ENCODE measurements around the gene PTPN13. TPM values are rescaled to one million over a fixed set of nuclear protein-coding genes. Genes with fewer than 3 reads are reported as not detected.

PTPN13 gene
- total RNA-seq, 1 experiment from 2014 or later = 12.1 TPM

- Histone ChIP-seq H3K9me2 (replicated peaks; ENCODE audit: low read length) (no peaks in the 10 kb centered on the region), H3F3A (ENCODE audit: low read length, unreplicated experiment) (no peaks in the 10 kb centered on the region), H3K9ac (ENCODE audit: low read length) (no peak overlapping the region), H4K20me1 (ENCODE audit: low read length) (no peaks in the 10 kb centered on the region), H2AFZ (ENCODE audit: low read length) (no peak overlapping the region), H3K27ac (ENCODE audit: low read length) (peak overlapping the region; percentile 60), H3K4me2 (ENCODE audit: low read length) (peak overlapping the region; percentile 72), H3K36me3 (ENCODE audit: low read depth, low read length) (no peaks in the 10 kb centered on the region), H3K9me3 (ENCODE audit: low read length) (no peaks in the 10 kb centered on the region), H3K79me2 (ENCODE audit: low read length) (no peaks in the 10 kb centered on the region), H3K27me3 (ENCODE audit: low read length) (no peaks in the 10 kb centered on the region), H3K4me1 (ENCODE audit: insufficient read depth, low read length) (peaks cover 35% of the 10 kb centered on the region), H3K4me3 (ENCODE audit: low read length) (peak overlapping the region; percentile 25; the same call in 1 of the 2 replicates)
- DNase-seq = peak; percentile 74
- ChIA-PET POLR2A (ENCODE audit: unreplicated experiment) (interaction anchor here (0.7 kb wide), 1 partner anchor 1861 kb away, joined by 3 read pairs; no protein-coding TSS in a partner anchor), CTCF (no interaction called here)
- ATAC-seq = peak; percentile 88
- intact Hi-C loops (cut with micrococcal nuclease) = no loop called here
- TF ChIP-seq EZH2 (IDR thresholded peaks at IDR 0.05; ENCODE audit: low read length, unreplicated experiment) = no peak
- peak; percentile 20; the same call in 1 of the 2 replicates for TF ChIP-seq CTCF (conservative IDR thresholded peaks at IDR 0.05; ENCODE audit: low read depth, low read length)
- no peak for TF ChIP-seq EZH2phosphoT487 (IDR thresholded peaks at IDR 0.05; ENCODE audit: borderline replicate concordance, low read length)
- no TSS peak for BruUV-seq (replicated peaks)
Observed at GRCh38 chr4:86855572-86855971, 261.5 kb downstream of the PTPN13 start.

GRCh38 chr4:86856896-86857295, 262.8 kb downstream of the PTPN13 start:
- H3K4me3 ChIP-seq (ENCODE audit: low read length) = no peak overlapping the region
- H3K4me2 ChIP-seq (ENCODE audit: low read length) = peak overlapping the region; percentile 72
- intact Hi-C loops (cut with micrococcal nuclease) = loop anchor here (2.0 kb wide), 1 partner anchor 38 kb away; no protein-coding TSS in a partner anchor
- TF ChIP-seq EZH2phosphoT487 (IDR thresholded peaks at IDR 0.05; ENCODE audit: borderline replicate concordance, low read length) (no peak), EZH2 (IDR thresholded peaks at IDR 0.05; ENCODE audit: low read length, unreplicated experiment) (no peak), CTCF (conservative IDR thresholded peaks at IDR 0.05; ENCODE audit: low read depth, low read length) (no peak)
- H3K36me3 ChIP-seq (ENCODE audit: low read depth, low read length) = no peaks in the 10 kb centered on the region
- no TSS peak for BruUV-seq (replicated peaks)
- H2AFZ ChIP-seq (ENCODE audit: low read length) = no peak overlapping the region
- H3K79me2 ChIP-seq (ENCODE audit: low read length) = no peaks in the 10 kb centered on the region
- CTCF ChIA-PET = no interaction called here
- H3K27me3 ChIP-seq (ENCODE audit: low read length) = no peaks in the 10 kb centered on the region
- POLR2A ChIA-PET (ENCODE audit: unreplicated experiment) = no interaction called here
- H4K20me1 ChIP-seq (ENCODE audit: low read length) = no peaks in the 10 kb centered on the region
- H3K9me3 ChIP-seq (ENCODE audit: low read length) = no peaks in the 10 kb centered on the region
- H3K9ac ChIP-seq (ENCODE audit: low read length) = no peak overlapping the region
- no peaks in the 10 kb centered on the region for H3F3A ChIP-seq (ENCODE audit: low read length, unreplicated experiment)
- H3K27ac ChIP-seq (ENCODE audit: low read length) = peak overlapping the region; percentile 60
- no peaks in the 10 kb centered on the region for H3K9me2 ChIP-seq (replicated peaks; ENCODE audit: low read length)
- H3K4me1 ChIP-seq (ENCODE audit: insufficient read depth, low read length) = peaks cover 35% of the 10 kb centered on the region
- ATAC-seq (no peak), DNase-seq (peak; percentile 22)

- TF ChIP-seq EZH2phosphoT487 (IDR thresholded peaks at IDR 0.05; ENCODE audit: borderline replicate concordance, low read length) = no peak
- no peak for TF ChIP-seq CTCF (conservative IDR thresholded peaks at IDR 0.05; ENCODE audit: low read depth, low read length)
- no peak for TF ChIP-seq EZH2 (IDR thresholded peaks at IDR 0.05; ENCODE audit: low read length, unreplicated experiment)
- Histone ChIP-seq H3K4me3 (ENCODE audit: low read length) (no peak overlapping the region), H3K9me3 (ENCODE audit: low read length) (no peaks in the 10 kb centered on the region), H2AFZ (ENCODE audit: low read length) (no peak overlapping the region), H3K9ac (ENCODE audit: low read length) (no peak overlapping the region), H3K27ac (ENCODE audit: low read length) (peak overlapping the region; percentile 60; the same call in 1 of the 2 replicates), H3K4me1 (ENCODE audit: insufficient read depth, low read length) (peaks cover 35% of the 10 kb centered on the region), H3K9me2 (replicated peaks; ENCODE audit: low read length) (no peaks in the 10 kb centered on the region), H4K20me1 (ENCODE audit: low read length) (no peaks in the 10 kb centered on the region), H3K27me3 (ENCODE audit: low read length) (no peaks in the 10 kb centered on the region), H3K79me2 (ENCODE audit: low read length) (no peaks in the 10 kb centered on the region), H3F3A (ENCODE audit: low read length, unreplicated experiment) (no peaks in the 10 kb centered on the region), H3K4me2 (ENCODE audit: low read length) (peak overlapping the region; percentile 72), H3K36me3 (ENCODE audit: low read depth, low read length) (no peaks in the 10 kb centered on the region)
- peak; percentile 72 for DNase-seq
- CTCF ChIA-PET = no interaction called here
- POLR2A ChIA-PET (ENCODE audit: unreplicated experiment) = no interaction called here
- ATAC-seq = peak; percentile 58
- no TSS peak for BruUV-seq (replicated peaks)
- intact Hi-C loops (cut with micrococcal nuclease) = loop anchor here (2.0 kb wide), 1 partner anchor 37 kb away; no protein-coding TSS in a partner anchor
Observed at GRCh38 chr4:86857341-86858052, 263.4 kb downstream of the PTPN13 start.
